Muscle of back (tissue), 11 donors: Measurements from ENCODE around the gene ZAP70. TPM values are rescaled to one million over a fixed set of nuclear protein-coding genes. Genes with fewer than 3 reads are reported as not detected.
A peak's percentile ranks its signal among the peaks of the same experiment; 100 is the strongest.

ENCODE experiments used
- DNase-seq, 3 donors: peaks; one replicate each; pipeline versions ENCODE4 v3.0.0 to v3.0.0-alpha.2; 2013
- polyA plus RNA-seq, 10 donors: library from polyadenylated mRNA; unstranded; fragments of 120-200 nt; gene quantifications; one replicate each; pipeline ENCODE4 v1.2.1, GENCODE V29; 2013; ENCODE audit not compliant: insufficient read length in 10 of 10

ZAP70 gene
- polyA plus RNA-seq, 10 donors = 1.6 to 12.4 (median 3.0) TPM

GRCh38 chr2:97747716-97748115, 34.3 kb downstream of the ZAP70 start:
- peak in 2 of 3 donors; percentile 37 to 50 for DNase-seq

DNA sequence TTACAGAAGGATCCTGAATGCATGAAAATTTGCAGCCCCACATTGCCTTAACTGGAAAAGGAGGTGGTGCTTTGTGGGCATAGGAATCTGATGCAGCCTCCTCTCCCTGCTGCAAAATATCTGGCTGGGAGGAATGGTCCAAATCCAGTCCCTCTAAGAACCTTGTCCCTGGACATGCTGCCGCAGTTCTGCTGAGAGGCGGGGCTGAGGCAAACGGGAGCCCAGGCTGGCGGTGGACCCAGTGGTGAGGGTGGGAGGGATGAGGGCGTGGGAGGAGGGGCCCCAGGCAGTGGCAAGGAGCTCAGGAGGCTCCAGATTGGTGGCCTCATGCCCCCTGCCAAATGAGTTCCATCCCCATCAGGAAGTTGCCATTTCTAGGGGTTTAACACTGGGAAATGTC, 36.2 kb downstream of the ZAP70 start:
- DNase-seq = peak in 1 of 3 donors; percentile 21

DNA sequence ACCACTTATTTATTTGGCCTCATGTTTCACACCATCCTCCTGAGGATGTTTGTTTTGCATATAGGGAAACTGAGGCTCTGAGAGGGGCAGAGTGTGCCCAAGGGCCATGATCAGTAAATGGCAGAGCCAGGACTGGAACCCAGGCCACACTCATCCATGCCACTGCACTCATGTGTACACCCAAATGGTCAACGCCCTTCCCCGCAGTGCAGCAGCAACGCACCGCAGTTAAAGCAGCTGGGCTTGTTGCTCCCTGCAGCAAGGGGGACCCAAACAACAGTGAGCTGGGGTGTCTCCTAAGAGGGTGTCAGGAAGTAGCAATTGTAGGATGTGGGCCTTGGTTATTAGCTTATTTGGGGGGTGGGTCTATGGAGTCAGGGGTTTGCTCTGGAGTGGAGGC, 36.6 kb downstream of the ZAP70 start:
- no peak for DNase-seq

GRCh38 chr2:97751752-97752151, 38.4 kb downstream of the ZAP70 start:
- no peak for DNase-seq

DNA sequence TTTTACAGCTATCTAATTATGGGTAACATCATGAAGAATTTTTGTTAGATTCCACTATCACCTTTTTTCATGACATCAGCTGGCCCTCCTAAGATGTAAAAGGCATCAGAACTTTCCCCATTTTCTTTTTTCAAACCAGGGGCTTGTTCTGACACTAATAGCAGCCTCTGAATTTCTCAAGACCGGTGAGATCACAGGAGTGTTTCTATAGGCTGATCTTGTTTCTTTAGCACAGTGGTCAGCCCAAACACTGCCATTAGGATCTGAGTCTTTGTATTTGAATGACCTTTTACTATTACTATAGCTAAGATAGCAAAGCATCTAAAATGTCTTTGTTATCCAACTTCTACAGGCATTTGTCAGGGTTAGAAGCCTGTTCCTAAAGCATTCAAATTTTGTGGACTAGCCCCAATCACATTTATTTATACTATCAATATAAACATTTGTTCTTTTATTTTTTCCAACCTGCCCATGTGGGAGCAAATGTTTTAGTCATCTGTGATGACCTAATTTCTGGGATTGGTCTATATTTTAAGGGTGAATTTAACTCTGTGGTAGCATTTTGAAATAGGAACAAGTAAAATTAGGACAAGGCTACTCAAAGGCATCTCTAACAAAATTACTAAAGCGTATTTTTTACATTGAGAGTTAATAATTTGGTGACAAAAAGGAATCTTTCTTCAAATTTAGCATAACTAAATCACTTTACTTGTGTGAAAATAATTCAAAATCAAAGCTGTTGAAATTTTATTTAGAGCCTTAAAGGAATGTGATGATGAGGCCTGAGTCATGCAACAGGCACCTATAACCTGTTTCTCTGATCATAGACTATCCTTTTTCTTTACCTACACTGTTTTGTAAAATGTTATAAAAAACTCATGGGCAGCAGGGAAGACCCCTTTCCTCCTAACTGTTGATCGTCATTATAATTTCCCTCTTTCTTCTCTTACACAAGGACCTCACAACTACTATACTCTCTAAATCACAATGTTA, 39.3 kb downstream of the ZAP70 start:
- no peak for DNase-seq

DNA sequence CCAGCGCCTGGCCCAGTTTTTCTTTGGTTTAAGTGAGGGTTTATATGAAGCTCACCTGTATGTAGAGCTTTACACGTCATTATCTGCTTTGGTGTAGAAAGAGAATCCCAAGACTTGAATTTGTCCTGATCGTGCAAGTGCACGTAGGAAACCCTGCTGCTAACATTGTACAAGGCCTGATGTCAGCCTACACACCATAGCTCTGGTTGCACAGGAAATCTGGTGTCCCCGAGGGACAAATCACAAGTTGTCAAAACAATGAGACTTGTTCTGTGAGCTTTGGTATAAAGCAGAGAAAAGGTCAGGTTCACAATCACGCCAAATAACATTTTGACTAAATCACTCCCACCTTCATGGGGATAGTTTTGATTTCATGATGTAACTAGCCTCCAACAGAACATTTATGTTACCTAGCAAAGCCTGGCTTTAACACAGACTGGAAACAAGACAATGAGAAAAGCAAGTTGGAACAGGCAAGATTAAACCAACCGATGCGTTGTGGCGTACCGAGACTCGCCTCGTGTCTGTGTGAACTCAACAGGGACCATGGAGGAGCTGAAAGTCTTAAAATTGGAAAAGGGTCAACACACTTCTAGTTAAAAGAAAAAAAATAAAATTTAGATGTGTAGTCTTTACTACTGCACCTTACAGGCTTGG, 41.4 kb downstream of the ZAP70 start:
- no peak for DNase-seq

DNA sequence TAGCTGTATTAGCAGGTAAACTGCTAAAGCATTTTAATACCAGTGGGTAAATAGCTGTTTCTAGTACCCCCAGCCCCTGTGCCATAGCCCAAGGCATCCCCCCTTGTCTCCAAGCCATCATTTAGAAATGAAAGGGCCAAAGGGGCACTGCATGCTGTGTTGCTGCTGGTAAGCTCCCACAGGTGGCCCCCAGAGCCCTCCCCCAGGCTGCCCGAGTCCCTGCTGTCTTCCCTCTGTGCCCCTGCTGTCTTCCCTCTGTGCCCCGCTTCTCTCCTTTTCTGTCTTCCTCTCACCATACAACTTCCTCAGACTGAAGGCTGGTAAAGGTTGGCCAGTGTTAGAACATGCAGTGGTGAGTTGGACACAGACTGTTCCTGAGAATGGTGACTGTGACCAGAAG, 42.1 kb downstream of the ZAP70 start:
- DNase-seq = no peak

GRCh38 chr2:97757062-97757461, 43.7 kb downstream of the ZAP70 start:
- DNase-seq = no peak

DNA sequence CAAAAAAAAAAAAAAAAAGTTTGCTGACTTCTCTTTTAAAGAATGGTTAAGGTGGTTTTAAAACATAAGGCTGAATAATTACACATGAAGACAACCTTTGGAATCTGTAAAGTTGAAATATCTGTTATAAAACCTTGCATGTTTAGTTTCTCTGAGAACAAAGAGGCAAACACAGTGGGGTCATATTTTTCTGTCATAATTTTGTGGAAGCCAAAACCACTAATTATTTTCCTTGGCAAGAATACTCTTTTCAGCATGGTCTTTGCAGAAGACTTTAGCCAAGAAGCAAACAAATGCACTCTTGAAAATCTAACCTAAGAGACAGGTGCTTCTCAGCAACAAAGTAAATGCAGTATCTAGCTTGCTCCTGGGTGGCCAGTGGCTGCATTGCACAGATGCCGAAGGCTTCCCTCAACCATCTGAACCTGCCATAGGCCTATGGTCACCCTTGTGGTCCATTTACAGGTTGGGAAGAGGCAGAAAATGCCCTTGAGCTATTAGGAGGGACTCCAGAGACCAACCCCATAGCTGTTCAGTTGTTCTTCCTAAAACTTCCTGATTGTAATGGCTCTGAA, 44.8 kb downstream of the ZAP70 start:
- no peak for DNase-seq

- DNase-seq = no peak
These were observed 46.5 kb downstream of the ZAP70 start for GRCh38 chr2:97759727-97760407.

- DNase-seq = no peak
These were observed 47.2 kb downstream of the ZAP70 start for GRCh38 chr2:97760480-97761049.

GRCh38 chr2:97761192-97761591, 47.8 kb downstream of the ZAP70 start:
- DNase-seq = no peak

- DNase-seq = no peak
These were observed 49.9 kb downstream of the ZAP70 start for GRCh38 chr2:97763176-97763845.

GRCh38 chr2:97764559-97765263, 51.3 kb downstream of the ZAP70 start:
- no peak for DNase-seq

- DNase-seq = no peak
These were observed 52.6 kb downstream of the ZAP70 start for GRCh38 chr2:97765933-97766332.

GRCh38 chr2:97766567-97766966, 53.2 kb downstream of the ZAP70 start:
- DNase-seq = no peak

DNA sequence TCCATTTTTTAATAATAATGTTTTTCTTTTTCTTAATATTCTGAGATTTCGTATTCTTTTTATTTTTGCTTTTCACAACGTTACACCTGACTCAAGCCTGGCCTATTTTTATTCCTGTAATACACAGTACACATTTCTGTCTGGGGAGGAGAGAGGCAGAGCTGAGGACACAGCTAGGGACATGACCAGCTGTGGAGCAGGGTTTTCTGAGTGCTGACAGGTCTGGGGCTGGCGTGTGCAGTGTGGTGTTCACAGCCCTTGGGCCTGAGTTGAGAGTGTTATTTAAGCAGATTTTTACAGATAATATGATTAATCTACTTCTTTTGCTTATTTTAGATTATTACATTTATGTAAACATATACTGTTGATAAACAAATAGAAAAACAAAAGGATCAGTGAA, 55.9 kb downstream of the ZAP70 start:
- no peak for DNase-seq

DNA sequence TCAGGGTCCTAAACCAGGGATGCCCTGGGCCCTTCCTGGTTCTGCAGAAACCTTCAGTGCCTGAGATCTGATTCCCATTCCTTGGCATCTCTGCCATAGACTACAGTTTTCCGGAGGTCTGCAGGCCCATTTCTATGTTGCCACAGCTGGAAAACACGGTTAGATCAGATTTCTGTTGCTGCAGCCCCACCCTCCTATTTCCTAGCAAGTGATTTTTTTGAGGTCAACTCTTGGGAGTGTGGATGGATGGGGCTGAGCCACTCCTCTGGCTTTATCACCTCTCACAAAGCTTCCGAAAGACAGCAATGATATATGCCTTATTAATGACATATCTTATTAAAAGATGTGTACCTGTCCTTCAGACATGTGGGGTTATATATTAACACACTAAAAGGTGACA, 56.3 kb downstream of the ZAP70 start:
- DNase-seq = no peak

DNA sequence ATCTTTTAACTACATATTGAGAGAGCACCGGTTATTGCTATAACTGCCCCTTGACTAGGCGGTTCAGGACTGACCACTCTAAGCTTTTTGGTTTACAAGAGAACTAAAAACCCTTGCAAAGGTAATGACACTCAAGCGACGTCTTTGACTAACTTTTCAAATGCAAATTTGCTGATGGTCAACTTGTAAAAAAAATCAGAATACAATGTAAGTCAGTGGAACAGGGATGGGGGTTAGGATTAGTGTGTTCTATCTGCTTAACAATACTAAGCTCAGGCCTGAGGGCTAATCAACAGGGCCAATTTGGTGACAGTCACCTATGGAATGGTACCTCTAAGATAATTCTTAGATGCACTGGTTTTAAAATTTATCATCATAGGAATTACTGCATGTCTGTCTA, 57.1 kb downstream of the ZAP70 start:
- DNase-seq = no peak

DNA sequence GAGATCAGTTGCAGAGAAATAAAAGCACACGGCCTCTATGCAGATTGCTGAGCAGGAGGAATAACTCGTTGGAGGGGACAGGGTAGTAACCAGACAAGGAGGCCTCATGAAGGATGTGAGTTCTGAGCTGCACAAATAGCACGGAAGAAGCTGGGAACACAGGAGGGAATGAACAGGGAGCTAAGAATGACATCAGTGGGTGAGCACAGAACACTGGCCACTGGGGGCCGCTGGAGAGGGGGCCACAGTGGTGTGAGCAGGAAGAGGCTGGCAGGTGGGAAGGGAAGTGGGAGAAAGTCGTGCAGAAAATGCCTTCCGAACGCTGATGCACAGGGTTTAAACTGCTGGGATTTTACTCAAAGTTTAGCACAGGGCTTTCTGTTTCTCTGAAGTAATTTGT, 61.0 kb downstream of the ZAP70 start:
- no peak for DNase-seq

DNA sequence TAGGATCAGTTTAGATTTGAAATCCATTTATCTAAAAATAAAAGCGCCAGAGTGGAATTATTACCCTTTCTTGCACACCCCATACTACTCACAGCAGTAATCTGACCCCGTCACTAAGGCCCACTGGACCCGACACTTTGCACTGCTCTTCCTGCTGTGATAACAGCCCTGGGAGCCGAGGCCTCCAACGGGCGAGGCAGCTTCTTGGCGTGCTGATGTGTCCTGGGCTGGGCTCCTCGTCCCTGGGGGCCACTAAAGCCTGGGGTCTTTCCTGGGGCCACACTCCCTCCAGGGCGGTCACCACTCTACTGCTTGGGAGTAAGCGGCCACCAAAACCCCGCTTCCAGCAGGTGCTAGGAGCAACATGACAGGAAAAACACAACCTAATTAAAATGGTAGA, 61.7 kb downstream of the ZAP70 start:
- no peak for DNase-seq
